Immature natural killer cell (primary cell): ENCODE measurements around the gene CRB1. TPM values are rescaled to one million over a fixed set of nuclear protein-coding genes. Genes with fewer than 3 reads are reported as not detected.
"Not testable (repeated sequence)": the region's sequence is repeated elsewhere in the genome, so short reads cannot be mapped to it uniquely, and the experiment has no call there.

Experiments
- DNase-seq, 3 donors: peaks; one replicate each; pipeline ENCODE4 v3.0.0; 2022; ENCODE audit warnings: mixed read lengths in 1 of 3
- H3K27ac Mint-ChIP-seq, 6 donors: one replicate each; pipeline ENCODE4 v1.8.0; 2020; ENCODE audit warnings: mixed read lengths in 6 of 6, mild to moderate bottlenecking in 5 of 6, inconsistent platforms in 4 of 6, moderate library complexity in 3 of 6
- H3K27me3 Mint-ChIP-seq, 3 donors: one replicate each; pipeline ENCODE4 v1.8.0; 2020 to 2021; ENCODE audit warnings: low read depth in 3 of 3, mild to moderate bottlenecking in 3 of 3, mixed read lengths in 3 of 3, moderate library complexity in 3 of 3, inconsistent platforms in 1 of 3
- H3K36me3 Mint-ChIP-seq, 3 donors: one replicate each; pipeline ENCODE4 v1.8.0; 2020; ENCODE audit warnings: mixed read lengths in 3 of 3, inconsistent platforms in 2 of 3, mild to moderate bottlenecking in 2 of 3
- H3K4me1 Mint-ChIP-seq, 2 donors: one replicate each; pipeline ENCODE4 v1.8.0; 2020; ENCODE audit warnings: inconsistent platforms in 2 of 2, mild to moderate bottlenecking in 2 of 2, mixed read lengths in 2 of 2, moderate library complexity in 1 of 2
- H3K4me3 Mint-ChIP-seq, 5 donors: one replicate each; pipeline ENCODE4 v1.8.0; 2020; ENCODE audit warnings: mild to moderate bottlenecking in 5 of 5, mixed read lengths in 5 of 5, inconsistent platforms in 3 of 5, moderate library complexity in 3 of 5
- H3K9me3 Mint-ChIP-seq, 6 donors: one replicate each; pipeline ENCODE4 v1.8.0; 2020; ENCODE audit warnings: mild to moderate bottlenecking in 6 of 6, mixed read lengths in 6 of 6, inconsistent platforms in 4 of 6, moderate library complexity in 3 of 6
- polyA plus RNA-seq, 3 donors: library from polyadenylated mRNA; unstranded; fragments of 300-500 nt; fragmentation: Illumina TruSeq; gene quantifications; one replicate each; pipeline ENCODE4 v1.2.3, GENCODE V29; 2021

The CRB1 gene
- polyA plus RNA-seq, 3 donors from 2014 or later = 0.26 to 0.53 TPM; not detected in 1

DNA sequence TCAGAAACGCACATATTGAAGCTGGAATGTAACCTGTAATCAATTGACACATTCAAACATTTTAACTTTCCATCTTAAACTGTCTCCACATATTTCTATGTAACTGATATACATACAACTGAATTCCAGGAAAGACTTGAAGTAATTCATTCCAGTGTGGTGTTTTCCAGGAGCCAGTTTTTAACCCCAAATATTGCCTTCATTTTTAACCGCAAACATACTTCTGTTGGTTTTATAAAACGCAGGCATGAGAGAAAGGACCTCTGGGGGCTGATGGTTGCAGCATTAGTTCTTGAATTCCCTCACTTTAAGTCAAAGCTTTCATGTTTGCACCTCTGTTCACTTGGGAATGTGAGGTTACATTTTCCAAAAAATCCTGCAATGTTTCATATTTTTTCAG, 204.1 kb downstream of the CRB1 start:
- no peak overlapping the region for H3K27ac Mint-ChIP-seq
- H3K4me1 Mint-ChIP-seq = no peaks in the 10 kb centered on the region
- no peaks in the 10 kb centered on the region for H3K9me3 Mint-ChIP-seq
- peaks cover 0 to 7% (median 3%) of the 10 kb centered on the region in 3 donors for H3K27me3 Mint-ChIP-seq
- DNase-seq = no peak
- H3K4me3 Mint-ChIP-seq = no peak overlapping the region
- H3K36me3 Mint-ChIP-seq = no peaks in the 10 kb centered on the region

DNA sequence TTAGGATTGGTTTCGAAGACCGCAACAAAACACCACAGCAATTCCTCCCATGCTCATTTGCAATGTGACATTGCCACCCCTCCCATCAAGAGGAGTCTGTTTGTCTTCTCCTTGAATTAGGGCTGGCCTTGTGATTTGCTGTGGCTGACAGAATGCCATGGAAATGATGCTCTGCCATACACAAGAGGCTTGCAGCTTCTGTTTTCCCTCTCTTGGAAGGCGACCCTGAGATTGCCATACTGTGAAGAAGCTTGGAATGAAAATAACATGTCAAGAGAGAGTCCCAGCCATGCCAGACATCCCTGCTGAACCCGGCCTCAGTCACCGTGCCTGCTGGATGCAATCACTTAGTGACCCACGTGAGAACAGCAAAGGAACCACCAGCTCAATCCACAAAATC, 212.4 kb downstream of the CRB1 start:
- H3K9me3 Mint-ChIP-seq = no peaks in the 10 kb centered on the region
- H3K27ac Mint-ChIP-seq = peak overlapping the region in 1 of 6 donors; percentile 6
- peaks cover 0 to 2% (median 0%) of the 10 kb centered on the region in 3 donors for H3K27me3 Mint-ChIP-seq
- H3K4me1 Mint-ChIP-seq = peaks cover 11 to 20% of the 10 kb centered on the region in 2 donors
- H3K4me3 Mint-ChIP-seq = no peak overlapping the region
- peaks cover 0 to under 1% (median 0%) of the 10 kb centered on the region in 3 donors for H3K36me3 Mint-ChIP-seq
- DNase-seq = no peak

DNA sequence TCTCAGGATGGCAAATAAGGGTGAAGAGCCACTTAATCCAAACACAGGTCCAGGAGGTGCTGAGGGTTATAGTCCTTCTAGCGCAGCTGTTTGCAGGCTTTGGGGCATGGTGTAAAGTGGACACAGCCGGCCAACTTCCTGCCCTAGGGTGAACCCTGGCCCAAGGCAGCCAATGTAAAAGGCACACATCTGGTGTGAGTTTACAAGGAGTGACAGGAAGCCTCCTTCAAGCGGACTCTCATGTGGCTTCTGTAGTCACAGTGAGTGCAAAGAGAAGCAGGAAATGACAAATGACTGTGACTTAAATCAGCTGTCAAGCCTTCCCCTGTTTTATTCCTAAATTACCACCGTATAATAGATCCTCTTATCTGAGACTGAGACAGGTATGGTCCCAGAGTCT, 213.0 kb downstream of the CRB1 start:
- Mint-ChIP-seq H3K4me3 (peak overlapping the region in 4 of 5 donors; percentile 8 to 57 (median 46)), H3K27me3 (peaks cover 0 to 2% (median 0%) of the 10 kb centered on the region in 3 donors), H3K4me1 (peaks cover 11 to 20% of the 10 kb centered on the region in 2 donors), H3K9me3 (peaks cover 0 to 1% (median 0%) of the 10 kb centered on the region in 6 donors), H3K36me3 (peaks cover 0 to 3% (median 0%) of the 10 kb centered on the region in 3 donors), H3K27ac (peak overlapping the region in 5 of 6 donors; percentile 5 to 79 (median 71))
- peak; percentile 15 to 20 (median 20) for DNase-seq

DNA sequence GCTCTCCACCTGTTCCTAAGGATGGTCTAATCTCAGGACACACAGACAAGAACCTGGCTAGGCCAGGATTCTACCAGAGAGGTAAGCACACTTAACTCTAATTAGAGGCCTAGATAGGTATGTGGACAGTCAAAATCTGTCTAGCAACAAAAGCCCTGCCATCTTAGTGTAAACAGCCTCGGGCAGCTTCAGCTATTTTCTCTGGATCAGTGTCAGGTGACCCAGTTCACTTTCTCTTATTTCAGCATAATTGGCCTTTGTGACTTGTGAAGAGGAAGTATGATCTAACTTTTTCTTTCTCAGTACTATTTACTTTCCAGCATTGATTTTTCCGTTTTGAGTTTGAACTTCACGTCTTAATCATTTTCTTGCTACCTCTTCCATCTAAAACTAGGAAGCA, 217.7 kb downstream of the CRB1 start:
- peaks cover 0 to 3% (median 0%) of the 10 kb centered on the region in 6 donors for H3K9me3 Mint-ChIP-seq
- H3K4me1 Mint-ChIP-seq = peaks cover 11 to 14% of the 10 kb centered on the region in 2 donors
- H3K27me3 Mint-ChIP-seq = peaks cover 0 to 6% (median under 1%) of the 10 kb centered on the region in 3 donors
- H3K27ac Mint-ChIP-seq = no peak overlapping the region
- no peak overlapping the region for H3K4me3 Mint-ChIP-seq
- H3K36me3 Mint-ChIP-seq = peaks cover 0 to 3% (median 0%) of the 10 kb centered on the region in 3 donors
- DNase-seq = no peak

DNA sequence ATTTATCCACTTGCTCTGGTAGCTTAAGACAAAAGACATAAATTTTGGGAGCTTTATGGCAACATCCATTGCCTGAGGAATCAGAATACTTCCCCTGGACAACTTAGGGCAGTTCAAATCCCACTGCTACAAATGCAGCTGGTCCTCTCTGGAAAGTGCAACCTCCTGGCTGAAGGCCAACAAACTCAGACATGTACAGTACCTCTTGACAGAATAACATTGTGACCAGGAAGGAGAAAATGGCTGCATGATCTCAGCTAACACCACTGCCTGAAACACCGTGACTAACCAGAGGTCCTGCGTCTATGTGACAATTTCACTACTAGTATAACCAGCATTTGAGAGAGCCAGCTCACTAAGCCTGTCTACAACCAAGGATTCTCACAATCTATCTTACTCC, 218.9 kb downstream of the CRB1 start:
- no peak overlapping the region for H3K27ac Mint-ChIP-seq
- H3K4me3 Mint-ChIP-seq = no peak overlapping the region
- peaks cover 0 to 3% (median 0%) of the 10 kb centered on the region in 6 donors for H3K9me3 Mint-ChIP-seq
- H3K4me1 Mint-ChIP-seq = peaks cover under 1 to 3% of the 10 kb centered on the region in 2 donors
- H3K27me3 Mint-ChIP-seq = peaks cover 0 to 10% (median 3%) of the 10 kb centered on the region in 3 donors
- no peak for DNase-seq
- H3K36me3 Mint-ChIP-seq = peaks cover 0 to 3% (median 0%) of the 10 kb centered on the region in 3 donors

DNA sequence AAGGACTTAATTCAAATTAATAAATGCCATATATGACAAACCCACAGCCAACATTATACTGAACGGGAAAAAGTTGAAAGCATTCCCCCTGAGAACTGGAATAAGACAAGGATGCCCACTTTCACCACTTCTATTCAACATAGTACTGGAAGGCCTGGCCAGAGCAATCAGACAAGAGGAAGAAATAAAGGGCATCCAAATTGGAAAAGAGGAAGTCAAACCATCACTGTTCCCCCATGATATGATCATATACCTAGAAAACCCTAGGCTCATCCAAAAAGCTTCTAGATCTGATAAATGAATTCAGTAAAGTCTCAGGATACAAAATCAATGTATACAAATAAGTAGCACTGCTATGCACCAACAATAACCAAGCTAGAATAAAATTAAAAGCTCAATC, 223.5 kb downstream of the CRB1 start:
- H3K4me3 Mint-ChIP-seq, H3K27ac Mint-ChIP-seq, H3K4me1 Mint-ChIP-seq, H3K36me3 Mint-ChIP-seq, H3K9me3 Mint-ChIP-seq, DNase-seq: not testable (repeated sequence)
- peaks cover 2 to 12% (median 4%) of the 10 kb centered on the region in 3 donors for H3K27me3 Mint-ChIP-seq

DNA sequence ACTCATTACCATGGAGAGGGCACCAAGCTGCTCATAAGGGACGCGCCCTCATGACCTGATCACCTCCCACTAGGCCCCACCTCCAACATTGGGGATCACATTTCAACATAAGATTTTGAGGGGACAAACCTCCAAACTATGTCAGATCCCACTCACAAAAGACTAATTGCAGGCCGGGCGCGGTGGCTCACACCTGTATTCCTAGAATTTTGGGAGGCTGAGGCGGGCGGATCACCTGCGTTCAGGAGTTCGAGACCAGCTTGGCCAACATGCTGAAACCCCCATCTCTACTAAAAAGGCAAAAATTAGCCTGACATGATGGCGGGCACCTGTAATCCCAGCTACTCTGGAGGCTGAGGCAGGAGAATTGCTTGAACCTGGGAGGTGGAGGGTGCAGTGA, 228.7 kb downstream of the CRB1 start:
- Mint-ChIP-seq H3K4me1 (no peaks in the 10 kb centered on the region), H3K27me3 (peaks cover 2 to 7% (median 2%) of the 10 kb centered on the region in 3 donors), H3K27ac (no peak overlapping the region), H3K4me3 (no peak overlapping the region), H3K9me3 (no peaks in the 10 kb centered on the region), H3K36me3 (no peaks in the 10 kb centered on the region)
- no peak for DNase-seq

DNA sequence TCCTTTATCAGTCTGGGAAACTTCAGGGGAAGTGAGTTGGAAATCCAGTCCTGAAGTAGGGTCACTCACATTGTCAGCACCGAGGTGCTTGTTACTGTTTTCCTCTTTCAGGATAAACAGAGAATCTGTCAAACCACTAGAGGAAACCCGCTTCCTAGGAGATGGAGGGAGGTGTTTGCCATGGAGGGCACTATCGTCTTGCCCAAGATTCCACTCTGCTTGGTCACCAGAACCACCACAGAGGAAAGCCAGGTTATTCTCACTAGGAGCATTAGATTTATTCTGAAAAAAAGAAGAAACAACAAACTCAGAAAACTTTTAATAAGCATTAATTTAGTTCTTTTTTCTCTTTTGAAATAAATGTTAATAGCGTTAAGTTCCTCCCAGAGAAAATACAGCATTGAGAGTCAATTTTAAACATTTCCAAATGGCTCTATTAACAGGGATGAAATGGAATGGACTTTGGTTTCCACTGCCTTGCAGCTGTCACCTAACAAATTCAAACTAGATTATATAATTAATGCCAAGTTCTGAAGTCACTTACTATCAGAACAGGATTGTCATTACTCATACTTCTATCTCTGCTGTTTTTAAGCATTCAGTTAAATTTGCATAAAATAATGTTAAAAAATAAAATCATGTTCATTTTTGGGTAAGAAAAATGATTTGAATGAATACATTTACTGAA, 242.8 kb downstream of the CRB1 start:
- H3K27ac Mint-ChIP-seq = peak overlapping the region in 1 of 6 donors; percentile 32
- H3K9me3 Mint-ChIP-seq = no peaks in the 10 kb centered on the region
- H3K36me3 Mint-ChIP-seq = peaks cover 6 to 21% (median 17%) of the 10 kb centered on the region in 3 donors
- no peak for DNase-seq
- H3K4me3 Mint-ChIP-seq = no peak overlapping the region
- H3K4me1 Mint-ChIP-seq = no peaks in the 10 kb centered on the region
- H3K27me3 Mint-ChIP-seq = no peaks in the 10 kb centered on the region

DNA sequence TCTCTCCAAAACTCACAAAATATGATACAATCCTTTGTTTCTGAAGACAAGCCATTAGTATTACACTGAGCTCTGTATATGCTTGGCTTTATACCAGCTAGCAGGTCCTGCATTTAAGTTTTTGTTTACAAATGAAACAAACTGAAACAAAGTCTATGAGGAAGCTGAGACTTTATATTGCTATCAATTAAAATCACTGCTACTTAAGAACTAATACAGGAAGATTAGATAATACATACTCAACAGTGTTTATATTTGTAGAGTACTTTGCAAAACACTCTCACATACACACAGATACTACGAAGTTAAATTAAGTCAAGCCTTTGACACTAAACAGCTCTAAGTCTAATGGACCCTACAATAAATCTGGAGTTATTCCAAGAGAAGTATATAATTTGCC, 247.4 kb downstream of the CRB1 start:
- DNase-seq = no peak
- Mint-ChIP-seq H3K4me3 (no peak overlapping the region), H3K27ac (no peak overlapping the region), H3K4me1 (no peaks in the 10 kb centered on the region), H3K9me3 (no peaks in the 10 kb centered on the region), H3K27me3 (no peaks in the 10 kb centered on the region), H3K36me3 (peaks cover 6 to 14% (median 11%) of the 10 kb centered on the region in 3 donors)

DNA sequence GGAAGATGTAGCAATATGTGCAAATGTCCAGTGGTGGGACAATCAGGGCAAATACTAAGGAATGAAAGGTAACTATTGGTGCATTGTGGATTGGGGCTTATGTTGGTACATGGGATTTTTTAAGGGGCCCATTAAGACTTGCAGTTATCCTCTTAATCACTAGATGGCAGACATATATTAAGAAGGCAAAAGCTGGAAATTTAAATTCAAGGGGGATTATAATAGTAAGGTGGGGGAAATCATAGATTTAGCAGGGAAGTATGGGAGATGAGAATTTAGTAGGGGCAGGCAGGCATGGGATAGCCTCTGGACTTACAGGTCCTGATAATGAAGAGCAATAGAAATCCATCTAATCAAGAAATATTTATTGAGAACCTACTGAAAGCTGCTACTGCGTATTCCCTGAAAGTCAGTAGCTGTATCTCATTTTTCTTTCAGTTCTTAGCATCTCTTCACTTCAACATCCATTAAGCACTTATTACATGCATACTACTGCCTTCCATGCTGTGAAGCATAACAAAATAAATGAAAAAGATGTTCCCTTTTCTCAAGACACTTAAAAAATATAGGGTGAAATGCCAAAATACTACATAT, 251.8 kb downstream of the CRB1 start:
- H3K4me1 Mint-ChIP-seq = no peaks in the 10 kb centered on the region
- no peak overlapping the region for H3K27ac Mint-ChIP-seq
- no peaks in the 10 kb centered on the region for H3K27me3 Mint-ChIP-seq
- no peaks in the 10 kb centered on the region for H3K36me3 Mint-ChIP-seq
- H3K4me3 Mint-ChIP-seq = no peak overlapping the region
- H3K9me3 Mint-ChIP-seq = no peaks in the 10 kb centered on the region
- DNase-seq = no peak

DNA sequence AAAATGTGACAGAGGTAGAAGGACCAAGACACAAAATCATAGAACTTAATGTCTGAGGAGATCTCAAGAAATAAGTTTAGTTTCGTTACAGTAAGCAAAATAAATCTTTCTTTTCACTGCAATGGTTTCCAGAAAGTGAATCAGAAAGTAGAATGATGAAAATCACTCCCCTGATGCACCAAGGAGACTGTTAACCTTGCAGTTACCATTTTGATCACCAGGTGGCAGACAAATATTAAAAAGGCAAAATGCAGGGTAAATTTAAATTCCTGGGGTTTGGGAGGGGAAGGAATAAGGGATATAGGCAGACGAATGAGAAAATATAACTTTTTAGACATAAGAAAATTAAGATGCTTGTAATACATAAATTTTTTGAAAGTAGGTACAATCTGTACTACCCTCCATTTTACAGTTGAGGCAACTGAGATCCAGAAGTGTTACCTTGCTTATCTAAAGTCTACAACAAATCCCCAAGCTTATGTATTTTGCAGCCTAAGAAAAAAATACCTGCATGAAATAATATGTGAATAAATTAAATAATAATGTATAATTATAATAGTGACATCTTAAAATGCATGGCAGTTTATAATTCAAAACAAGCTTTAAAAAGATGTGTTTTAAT, 253.2 kb downstream of the CRB1 start:
- H3K27me3 Mint-ChIP-seq = no peaks in the 10 kb centered on the region
- no peaks in the 10 kb centered on the region for H3K4me1 Mint-ChIP-seq
- peak; percentile 10 to 28 (median 10) for DNase-seq
- no peak overlapping the region for H3K4me3 Mint-ChIP-seq
- H3K9me3 Mint-ChIP-seq = no peaks in the 10 kb centered on the region
- no peaks in the 10 kb centered on the region for H3K36me3 Mint-ChIP-seq
- H3K27ac Mint-ChIP-seq = no peak overlapping the region

DNA sequence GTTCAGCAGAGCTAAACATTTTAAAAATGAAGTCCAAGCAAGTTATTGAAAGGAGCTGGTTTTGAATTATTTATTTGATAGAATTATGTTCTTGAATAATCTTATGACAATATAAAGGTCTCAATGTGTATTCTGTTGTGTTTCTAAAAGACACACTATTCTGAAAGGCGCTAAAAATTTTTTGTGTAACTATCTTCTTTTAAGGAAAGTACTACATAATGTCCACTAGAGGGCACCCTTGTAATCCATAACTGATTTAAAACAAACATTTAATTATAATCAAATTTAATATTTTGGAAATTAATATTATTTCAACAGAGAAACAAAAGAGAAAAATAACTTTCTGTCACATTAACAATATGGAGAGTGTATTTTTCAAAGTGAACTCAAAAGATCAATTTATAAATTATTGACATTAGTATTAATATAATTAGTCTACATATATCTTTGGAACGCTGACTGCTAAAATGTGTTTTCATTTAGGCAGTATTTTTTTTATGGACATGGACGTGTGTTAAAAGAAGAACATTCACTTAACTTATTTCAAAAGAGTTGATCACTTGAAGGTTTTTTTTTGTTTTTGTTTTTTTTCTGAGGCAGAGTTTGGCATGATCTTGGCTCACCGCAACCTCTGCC, 258.8 kb downstream of the CRB1 start:
- H3K4me3 Mint-ChIP-seq = no peak overlapping the region
- no peaks in the 10 kb centered on the region for H3K36me3 Mint-ChIP-seq
- peak; percentile 18 to 37 (median 20) for DNase-seq
- H3K27ac Mint-ChIP-seq = no peak overlapping the region
- H3K4me1 Mint-ChIP-seq = no peaks in the 10 kb centered on the region
- no peaks in the 10 kb centered on the region for H3K9me3 Mint-ChIP-seq
- H3K27me3 Mint-ChIP-seq = peaks cover 0 to 2% (median 0%) of the 10 kb centered on the region in 3 donors
